WTC11 (cell line): ENCODE data around the gene TAF1D. TPM values are rescaled to one million over a fixed set of nuclear protein-coding genes. Genes with fewer than 3 reads are reported as not detected.
"Not testable (repeated sequence)": the region's sequence is repeated elsewhere in the genome, so short reads cannot be mapped to it uniquely, and the experiment has no call there.

Source experiments
- ATAC-seq: fragments of 200-7000 bp; cut with Tn5 transposase; 2 replicates; pipeline ENCODE4 v1.10.0; 2021; ENCODE audit warnings: mild to moderate bottlenecking, moderate library complexity
- CTCF ChIA-PET: fragments of 300-600 bp; sonication (Branson Sonifier 250); formaldehyde crosslinking; loops from one replicate; lab custom pipeline; 2021; ENCODE audit warnings: antibody characterized with exemption; lab: Charles Lee
- POLR2A ChIA-PET: fragments of 350-600 bp; sonication (Branson Sonifier 250); formaldehyde crosslinking; loops from one replicate; lab custom pipeline; 2021; ENCODE audit warnings: antibody characterized with exemption; lab: Charles Lee
- DNase-seq: peaks from one replicate; pipeline ENCODE4 v3.0.0; 2021; ENCODE audit warnings: low spot score
- H3K27ac Mint-ChIP-seq: 2 replicates; pipeline ENCODE4 v1.8.0; 2021; ENCODE audit warnings: mixed read lengths
- H3K27me3 Mint-ChIP-seq: 2 replicates; pipeline ENCODE4 v1.8.0; 2021; ENCODE audit warnings: low read depth, mild to moderate bottlenecking, moderate library complexity, mixed read lengths
- H3K36me3 Mint-ChIP-seq: 2 replicates; pipeline ENCODE4 v1.8.0; 2021; ENCODE audit warnings: mixed read lengths
- H3K4me1 Mint-ChIP-seq: 2 replicates; pipeline ENCODE4 v1.8.0; 2022; ENCODE audit warnings: mixed read lengths
- H3K4me3 Mint-ChIP-seq: 2 replicates; pipeline ENCODE4 v1.8.0; 2021; ENCODE audit warnings: mild to moderate bottlenecking, moderate library complexity, mixed read lengths
- H3K9me3 Mint-ChIP-seq: 2 replicates; pipeline ENCODE4 v1.8.0; 2021; ENCODE audit warnings: mixed read lengths
- FOXK1 ChIP-seq: sonication (generic); formaldehyde crosslinking; IDR thresholded peaks from 2 replicates; pipeline ENCODE4 v1.8.0; 2022; ENCODE audit warnings: mild to moderate bottlenecking, moderate library complexity, missing genetic modification reagents
- GABPB1 ChIP-seq: sonication (generic); formaldehyde crosslinking; IDR thresholded peaks from 2 replicates; pipeline ENCODE4 v1.8.1; 2023; ENCODE audit warnings: mild to moderate bottlenecking, missing genetic modification reagents
- JAZF1 ChIP-seq: fragments of 250-450 bp; sonication (Bioruptor Pico); IDR thresholded peaks from 2 replicates; pipeline ENCODE4 v1.9.0; 2021; ENCODE audit warnings: moderate library complexity, mild to moderate bottlenecking, inconsistent platforms
- PREB ChIP-seq: sonication (generic); formaldehyde crosslinking; IDR thresholded peaks from 2 replicates; pipeline ENCODE4 v1.8.1; 2022; ENCODE audit warnings: mild to moderate bottlenecking, missing genetic modification reagents, moderate library complexity, borderline replicate concordance
- SP1 ChIP-seq: sonication (generic); formaldehyde crosslinking; conservative IDR thresholded peaks from 2 replicates; pipeline ENCODE4 v1.8.1; 2022; ENCODE audit warnings: missing genetic modification reagents
- STAT6 ChIP-seq: sonication (generic); formaldehyde crosslinking; conservative IDR thresholded peaks from 2 replicates; pipeline ENCODE4 v1.8.1; 2023; ENCODE audit warnings: mild to moderate bottlenecking, low read depth, missing genetic modification reagents, moderate library complexity
- total RNA-seq: library from RNA; stranded (reverse); gene quantifications from 3 replicates; pipeline ENCODE4 v1.2.3, GENCODE V29; 2021
- TF ChIP-seq, protein P1 (sequence below): sonication (generic); formaldehyde crosslinking; IDR thresholded peaks from 2 replicates; pipeline ENCODE4 v1.8.0; 2022; ENCODE audit warnings: mild to moderate bottlenecking, missing genetic modification reagents
- TF ChIP-seq, protein P2 (sequence below): sonication (generic); formaldehyde crosslinking; IDR thresholded peaks from 2 replicates; pipeline ENCODE4 v1.8.0; 2023; ENCODE audit warnings: missing genetic modification reagents, mild to moderate bottlenecking, borderline replicate concordance

Gene TAF1D
- total RNA-seq, 1 experiment from 2014 or later = 223 TPM

GRCh38 chr11:93765551-93765950, 24.3 kb upstream of the TAF1D start:
- no peak for ATAC-seq
- ChIA-PET CTCF (interaction anchor here (1.3 kb wide), 1 partner anchor 10 kb away, joined by 3 read pairs; no protein-coding TSS in a partner anchor), POLR2A (interaction anchor here (1.2 kb wide), 1 partner anchor 19 kb away, joined by 4 read pairs; the partner anchor contains the start of gene MED17)
- DNase-seq = no peak
- TF ChIP-seq PREB = no peak
- peaks cover 8% of the 10 kb centered on the region for H3K4me1 Mint-ChIP-seq
- peaks cover 23% of the 10 kb centered on the region for H3K9me3 Mint-ChIP-seq
- no peak overlapping the region for H3K4me3 Mint-ChIP-seq
- H3K27me3 Mint-ChIP-seq = no peaks in the 10 kb centered on the region; the same call in 1 of the 2 replicates
- no peak overlapping the region for H3K27ac Mint-ChIP-seq
- peaks cover 15% of the 10 kb centered on the region for H3K36me3 Mint-ChIP-seq

GRCh38 chr11:93761910-93762309, 20.6 kb upstream of the TAF1D start:
- TF ChIP-seq STAT6 (CRISPR knock-in tag) (no peak), JAZF1 (CRISPR knock-in tag) (no peak), FOXK1 (CRISPR knock-in tag) (no peak), GABPB1 (CRISPR knock-in tag) (no peak), SP1 (CRISPR knock-in tag) (no peak)
- TF ChIP-seq, protein P1, sequence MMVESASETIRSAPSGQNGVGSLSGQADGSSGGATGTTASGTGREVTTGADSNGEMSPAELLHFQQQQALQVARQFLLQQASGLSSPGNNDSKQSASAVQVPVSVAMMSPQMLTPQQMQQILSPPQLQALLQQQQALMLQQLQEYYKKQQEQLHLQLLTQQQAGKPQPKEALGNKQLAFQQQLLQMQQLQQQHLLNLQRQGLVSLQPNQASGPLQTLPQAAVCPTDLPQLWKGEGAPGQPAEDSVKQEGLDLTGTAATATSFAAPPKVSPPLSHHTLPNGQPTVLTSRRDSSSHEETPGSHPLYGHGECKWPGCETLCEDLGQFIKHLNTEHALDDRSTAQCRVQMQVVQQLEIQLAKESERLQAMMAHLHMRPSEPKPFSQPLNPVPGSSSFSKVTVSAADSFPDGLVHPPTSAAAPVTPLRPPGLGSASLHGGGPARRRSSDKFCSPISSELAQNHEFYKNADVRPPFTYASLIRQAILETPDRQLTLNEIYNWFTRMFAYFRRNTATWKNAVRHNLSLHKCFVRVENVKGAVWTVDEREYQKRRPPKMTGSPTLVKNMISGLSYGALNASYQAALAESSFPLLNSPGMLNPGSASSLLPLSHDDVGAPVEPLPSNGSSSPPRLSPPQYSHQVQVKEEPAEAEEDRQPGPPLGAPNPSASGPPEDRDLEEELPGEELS (CRISPR knock-in tag) = no peak
- TF ChIP-seq, protein P2, sequence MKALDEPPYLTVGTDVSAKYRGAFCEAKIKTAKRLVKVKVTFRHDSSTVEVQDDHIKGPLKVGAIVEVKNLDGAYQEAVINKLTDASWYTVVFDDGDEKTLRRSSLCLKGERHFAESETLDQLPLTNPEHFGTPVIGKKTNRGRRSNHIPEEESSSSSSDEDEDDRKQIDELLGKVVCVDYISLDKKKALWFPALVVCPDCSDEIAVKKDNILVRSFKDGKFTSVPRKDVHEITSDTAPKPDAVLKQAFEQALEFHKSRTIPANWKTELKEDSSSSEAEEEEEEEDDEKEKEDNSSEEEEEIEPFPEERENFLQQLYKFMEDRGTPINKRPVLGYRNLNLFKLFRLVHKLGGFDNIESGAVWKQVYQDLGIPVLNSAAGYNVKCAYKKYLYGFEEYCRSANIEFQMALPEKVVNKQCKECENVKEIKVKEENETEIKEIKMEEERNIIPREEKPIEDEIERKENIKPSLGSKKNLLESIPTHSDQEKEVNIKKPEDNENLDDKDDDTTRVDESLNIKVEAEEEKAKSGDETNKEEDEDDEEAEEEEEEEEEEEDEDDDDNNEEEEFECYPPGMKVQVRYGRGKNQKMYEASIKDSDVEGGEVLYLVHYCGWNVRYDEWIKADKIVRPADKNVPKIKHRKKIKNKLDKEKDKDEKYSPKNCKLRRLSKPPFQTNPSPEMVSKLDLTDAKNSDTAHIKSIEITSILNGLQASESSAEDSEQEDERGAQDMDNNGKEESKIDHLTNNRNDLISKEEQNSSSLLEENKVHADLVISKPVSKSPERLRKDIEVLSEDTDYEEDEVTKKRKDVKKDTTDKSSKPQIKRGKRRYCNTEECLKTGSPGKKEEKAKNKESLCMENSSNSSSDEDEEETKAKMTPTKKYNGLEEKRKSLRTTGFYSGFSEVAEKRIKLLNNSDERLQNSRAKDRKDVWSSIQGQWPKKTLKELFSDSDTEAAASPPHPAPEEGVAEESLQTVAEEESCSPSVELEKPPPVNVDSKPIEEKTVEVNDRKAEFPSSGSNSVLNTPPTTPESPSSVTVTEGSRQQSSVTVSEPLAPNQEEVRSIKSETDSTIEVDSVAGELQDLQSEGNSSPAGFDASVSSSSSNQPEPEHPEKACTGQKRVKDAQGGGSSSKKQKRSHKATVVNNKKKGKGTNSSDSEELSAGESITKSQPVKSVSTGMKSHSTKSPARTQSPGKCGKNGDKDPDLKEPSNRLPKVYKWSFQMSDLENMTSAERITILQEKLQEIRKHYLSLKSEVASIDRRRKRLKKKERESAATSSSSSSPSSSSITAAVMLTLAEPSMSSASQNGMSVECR (CRISPR knock-in tag) = no peak
- H3K4me3 Mint-ChIP-seq = no peak overlapping the region
- H3K36me3 Mint-ChIP-seq = peaks cover 36% of the 10 kb centered on the region
- H3K27ac Mint-ChIP-seq = no peak overlapping the region
- H3K9me3 Mint-ChIP-seq = peaks cover 14% of the 10 kb centered on the region
- ChIA-PET POLR2A (no interaction called here), CTCF (interaction anchor here (0.9 kb wide), 1 partner anchor 20 kb away, joined by 3 read pairs; no protein-coding TSS in a partner anchor)
- no peak for ATAC-seq
- H3K4me1 Mint-ChIP-seq = no peaks in the 10 kb centered on the region
- H3K27me3 Mint-ChIP-seq = no peaks in the 10 kb centered on the region
- DNase-seq = no peak

DNA sequence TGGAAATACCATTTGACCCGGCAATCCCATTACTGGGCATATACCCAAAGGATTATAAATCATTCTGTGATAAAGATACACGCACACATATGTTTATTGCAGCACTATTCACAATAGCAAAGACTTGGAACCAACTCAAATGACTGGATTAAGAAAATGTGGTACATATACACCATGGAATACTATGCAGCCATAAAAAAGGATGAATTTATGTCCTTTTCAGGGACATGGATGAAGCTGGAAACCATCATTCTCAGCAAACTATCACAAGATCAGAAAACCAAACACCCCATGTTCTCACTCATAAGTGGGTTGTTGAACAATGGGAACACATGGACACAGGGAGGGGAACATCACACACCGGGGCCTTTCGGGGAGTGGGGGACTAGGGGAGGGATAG, 17.8 kb upstream of the TAF1D start:
- DNase-seq, ATAC-seq, H3K27me3 Mint-ChIP-seq, H3K4me1 Mint-ChIP-seq, CTCF ChIA-PET, H3K4me3 Mint-ChIP-seq, H3K27ac Mint-ChIP-seq, H3K9me3 Mint-ChIP-seq, POLR2A ChIA-PET: not testable (repeated sequence)
- H3K36me3 Mint-ChIP-seq = peaks cover 43% of the 10 kb centered on the region
